HepG2 (cell line): ENCODE measurements around the gene TMEM170B. TPM values are rescaled to one million over a fixed set of nuclear protein-coding genes. Genes with fewer than 3 reads are reported as not detected.

Experiments
- ATAC-seq: fragments of 200-7000 bp; cut with Tn5 transposase; 3 replicates; pipeline ENCODE4 v1.9.1; 2020; ENCODE audit warnings: mild to moderate bottlenecking, moderate library complexity
- BruUV-seq: library from RNA; stranded (reverse); fragments of 400-500 nt; replicated peaks from 2 replicates; lab custom pipeline; 2021; lab: Mats Ljungman, UMichigan
- CTCF ChIA-PET: fragments of 300-600 bp; formaldehyde crosslinking; extraction: SDS; loops from one replicate; lab custom pipeline; 2021; ENCODE audit warnings: low total read pairs, inconsistent platforms, low intra/inter-chr PET ratio; lab: Yijun Ruan, JAX
- POLR2A ChIA-PET: fragments of 350-600 bp; sonication (Branson Sonifier 250); formaldehyde crosslinking; loops from one replicate; lab custom pipeline; 2020; ENCODE audit warnings: antibody characterized with exemption, inconsistent platforms; lab: Yijun Ruan, JAX
- DNase-seq: peaks from one replicate; pipeline ENCODE4 v3.0.0-alpha.2; 2015; ENCODE audit warnings: low spot score
- FAIRE-seq: peaks from 3 replicates; lab custom pipeline; 2011; peaks lifted over from hg19 to GRCh38; lab: Jason Lieb, UNC
- H2AFZ ChIP-seq: one replicate; pipeline ENCODE4 v1.6.1; 2011; ENCODE audit warnings: low read length, inconsistent platforms
- H3K27ac ChIP-seq: fragments of 300-600 bp; 3 replicates; pipeline ENCODE4 v1.8.0; 2011; ENCODE audit warnings: mixed run types, mild to moderate bottlenecking, mixed read lengths, low read length, inconsistent platforms; ENCODE audit not compliant: insufficient read depth; ENCODE audit errors: extremely low read length
- H3K27me3 ChIP-seq, 2 experiments: fragments of 200-600 bp in 1 of 2; 2 replicates in 1 of 2; 3 replicates in 1 of 2; pipeline versions ENCODE4 v1.6.0 to v1.8.0; 2011; ENCODE audit warnings: low read length in 2 of 2, mild to moderate bottlenecking in 2 of 2, moderate library complexity in 2 of 2, inconsistent platforms in 1 of 2; ENCODE audit not compliant: insufficient read depth in 2 of 2, control insufficient read depth in 1 of 2
- H3K36me3 ChIP-seq, 2 experiments: fragments of 200-600 bp in 1 of 2; replicated peaks in 1 of 2; 2 replicates in 1 of 2; 3 replicates in 1 of 2; pipeline versions ENCODE4 v1.5.1 to v1.8.0; 2011; ENCODE audit warnings: low read length in 2 of 2, inconsistent platforms in 1 of 2; ENCODE audit not compliant: insufficient read depth in 2 of 2, control insufficient read depth in 1 of 2
- H3K4me1 ChIP-seq: 2 replicates; pipeline ENCODE4 v1.5.1; 2012; ENCODE audit warnings: low read length, inconsistent platforms; ENCODE audit not compliant: insufficient read depth
- H3K4me2 ChIP-seq: 2 replicates; pipeline ENCODE4 v1.6.0; 2011; ENCODE audit warnings: low read depth, low read length, inconsistent platforms
- H3K4me3 ChIP-seq, 3 experiments: fragments of 200-600 bp in 1 of 3; sonication (generic), shearing (Covaris generic) in 1 of 3; replicated peaks in 1 of 3; 2 replicates each; pipeline ENCODE4 v1.5.1; 2011 to 2016; ENCODE audit warnings: low read length in 3 of 3, inconsistent platforms in 2 of 3, low read depth in 2 of 3, mild to moderate bottlenecking in 2 of 3, control low read depth in 1 of 3, mixed read lengths in 1 of 3; ENCODE audit not compliant: insufficient read depth in 1 of 3
- H3K79me2 ChIP-seq: one replicate; pipeline ENCODE4 v1.6.1; 2011; ENCODE audit warnings: low read length, inconsistent platforms; ENCODE audit not compliant: insufficient read depth
- H3K9ac ChIP-seq: 2 replicates; pipeline ENCODE4 v1.6.0; 2011; ENCODE audit warnings: mild to moderate bottlenecking, low read depth, low read length, inconsistent platforms; ENCODE audit not compliant: insufficient read depth
- H3K9me3 ChIP-seq: 2 replicates; pipeline ENCODE4 v1.5.1; 2012; ENCODE audit warnings: mild to moderate bottlenecking, low read length
- H4K20me1 ChIP-seq: 2 replicates; pipeline ENCODE4 v1.6.0; 2011; ENCODE audit warnings: inconsistent platforms, mild to moderate bottlenecking, low read length, moderate library complexity; ENCODE audit not compliant: insufficient read depth
- EHMT2 ChIP-seq: fragments of 200-600 bp; sonication (generic); IDR thresholded peaks from 2 replicates; pipeline ENCODE4 v1.7.0; 2017; ENCODE audit warnings: antibody characterized with exemption, low read depth, low read length, borderline replicate concordance
- ELF3 ChIP-seq: IDR thresholded peaks from 2 replicates; pipeline ENCODE4 v1.6.1; 2016; ENCODE audit warnings: missing genetic modification reagents, missing compliant biosample characterization
- FOXA3 ChIP-seq: IDR thresholded peaks from 2 replicates; pipeline ENCODE4 v1.6.1; 2016; ENCODE audit warnings: missing genetic modification reagents, missing compliant biosample characterization
- GATAD2A ChIP-seq: IDR thresholded peaks from 2 replicates; pipeline ENCODE4 v1.6.1; 2016
- GFI1 ChIP-seq: sonication (generic); formaldehyde crosslinking; IDR thresholded peaks from 2 replicates; pipeline ENCODE4 v1.5.0; 2020; ENCODE audit warnings: missing genetic modification reagents, mild to moderate bottlenecking, borderline replicate concordance
- ISL2 ChIP-seq: sonication (generic); formaldehyde crosslinking; IDR thresholded peaks from 2 replicates; pipeline ENCODE4 v1.5.0; 2020; ENCODE audit warnings: missing genetic modification reagents
- KAT8 ChIP-seq: IDR thresholded peaks from 2 replicates; pipeline ENCODE4 v1.6.1; 2016; ENCODE audit warnings: missing genetic modification reagents, missing compliant biosample characterization
- ZNF614 ChIP-seq: IDR thresholded peaks from 2 replicates; pipeline ENCODE4 v1.6.1; 2018; ENCODE audit warnings: missing biosample characterization, missing genetic modification reagents, inconsistent platforms, borderline replicate concordance
- WGBS: methylation state at CpG from one replicate; pipeline ENCODE4 v1.1.6; 2017; ENCODE audit warnings: low lambda C conversion rate; 5-methylcytosine and 5-hydroxymethylcytosine counted together
- in situ Hi-C: cut with HindIII; loops from 2 replicates; pipeline ENCODE4 v1.10.0; 2017; ENCODE audit warnings: low pct_unique_long_range_greater_than_20kb; ENCODE audit not compliant: extremely low pct_ligation_motif_present
- intact Hi-C: fragments of 100-400 bp; cut with micrococcal nuclease; formaldehyde crosslinking; loops from one replicate; pipeline ENCODE4 v1.10.0; 2022; ENCODE audit not compliant: unreplicated experiment
- polyA plus RNA-seq, 8 experiments: library from polyadenylated mRNA; depleted of rRNA in 3 of 8; stranded (reverse) in 7 of 8; unstranded in 1 of 8; fragments of >200 nt; fragmentation: Illumina TruSeq in 4 of 8; extraction: Trizol in 4 of 8; gene quantifications; 2 replicates each; pipeline versions ENCODE4 v1.2.1 to v1.2.3, GENCODE V29; 2011 to 2016; ENCODE audit warnings: low read depth in 4 of 8, missing spikeins in 1 of 8, mixed read lengths in 1 of 8; ENCODE audit not compliant: insufficient read depth in 1 of 8
- total RNA-seq, 5 experiments: library from RNA; depleted of rRNA; stranded (reverse); fragments of >200 nt; fragmentation: Illumina TruSeq; extraction: Trizol; gene quantifications; 2 replicates each; pipeline ENCODE4 v1.2.3, GENCODE V29; 2016; ENCODE audit warnings: low read depth in 1 of 5
- TF ChIP-seq, protein P1 (sequence below): IDR thresholded peaks from 2 replicates; pipeline ENCODE4 v1.6.1; 2012; ENCODE audit warnings: low read depth, low read length, improper control_type of control experiment
- TF ChIP-seq, protein P2 (sequence below): IDR thresholded peaks from 2 replicates; pipeline ENCODE4 v1.6.1; 2016; ENCODE audit warnings: missing genetic modification reagents, missing compliant biosample characterization
- TF ChIP-seq, protein P3 (sequence below): sonication (generic); formaldehyde crosslinking; IDR thresholded peaks from 2 replicates; pipeline ENCODE4 v1.4.0; 2020; ENCODE audit warnings: mild to moderate bottlenecking, low read depth, missing genetic modification reagents
- TF ChIP-seq, protein P4 (sequence below): sonication (generic); formaldehyde crosslinking; IDR thresholded peaks from 2 replicates; pipeline ENCODE4 v1.5.0; 2020; ENCODE audit warnings: mild to moderate bottlenecking, missing genetic modification reagents, borderline replicate concordance
- TF ChIP-seq, protein P5 (sequence below): sonication (generic); formaldehyde crosslinking; IDR thresholded peaks from 2 replicates; pipeline ENCODE4 v1.4.0; 2020; ENCODE audit warnings: mild to moderate bottlenecking, missing genetic modification reagents, borderline replicate concordance

TMEM170B gene
- total and polyA plus RNA-seq, 2 of the 13 experiments (the other 11 are each of a cell fraction or from before 2014, with no cell fraction given) = 3.3 to 9.4 TPM

DNA sequence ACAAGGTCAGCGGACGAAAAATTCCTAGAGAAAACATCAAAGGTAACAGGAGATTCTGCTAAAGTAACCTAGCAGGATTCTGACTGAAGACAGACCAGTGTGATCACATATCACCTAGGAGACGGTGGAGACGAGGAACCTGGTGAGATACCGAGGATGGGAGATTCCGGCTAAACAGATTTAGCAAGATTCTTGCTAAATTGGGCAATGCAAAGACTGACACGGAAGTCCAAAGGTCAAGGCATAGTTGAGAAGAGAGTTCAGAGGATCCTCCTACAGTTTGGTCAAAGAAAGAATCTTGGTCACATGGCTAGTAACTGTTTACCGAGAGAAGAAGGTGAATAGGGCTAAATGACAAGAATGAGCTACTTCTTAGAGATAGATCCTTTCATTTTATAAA is 61.1 kb downstream of the TMEM170B start:
- Histone ChIP-seq H4K20me1 (no peaks in the 10 kb centered on the region), H3K4me1 (peaks cover 19% of the 10 kb centered on the region), H3K4me3 (no peak overlapping the region), H3K27ac (no peak overlapping the region), H3K9ac (no peak overlapping the region), H3K36me3 (no peaks in the 10 kb centered on the region), H3K9me3 (no peaks in the 10 kb centered on the region), H3K27me3 (peaks cover 0 to 4% of the 10 kb centered on the region in 2 experiments; a peak in 2 of 5 replicates), H2AFZ (no peak overlapping the region), H3K79me2 (no peaks in the 10 kb centered on the region), H3K4me2 (peak overlapping the region; percentile 22)
- peak; percentile 69 for ATAC-seq
- ChIA-PET CTCF (no interaction called here), POLR2A (no interaction called here)
- no TSS peak for BruUV-seq
- 2% methylated on average over 8 of the region's 8 CpGs for WGBS
- peak; percentile 72 for DNase-seq
- FAIRE-seq = peak; percentile 70
- intact Hi-C loops = no loop called here
- in situ Hi-C loops = no loop called here
- TF ChIP-seq, protein P1, sequence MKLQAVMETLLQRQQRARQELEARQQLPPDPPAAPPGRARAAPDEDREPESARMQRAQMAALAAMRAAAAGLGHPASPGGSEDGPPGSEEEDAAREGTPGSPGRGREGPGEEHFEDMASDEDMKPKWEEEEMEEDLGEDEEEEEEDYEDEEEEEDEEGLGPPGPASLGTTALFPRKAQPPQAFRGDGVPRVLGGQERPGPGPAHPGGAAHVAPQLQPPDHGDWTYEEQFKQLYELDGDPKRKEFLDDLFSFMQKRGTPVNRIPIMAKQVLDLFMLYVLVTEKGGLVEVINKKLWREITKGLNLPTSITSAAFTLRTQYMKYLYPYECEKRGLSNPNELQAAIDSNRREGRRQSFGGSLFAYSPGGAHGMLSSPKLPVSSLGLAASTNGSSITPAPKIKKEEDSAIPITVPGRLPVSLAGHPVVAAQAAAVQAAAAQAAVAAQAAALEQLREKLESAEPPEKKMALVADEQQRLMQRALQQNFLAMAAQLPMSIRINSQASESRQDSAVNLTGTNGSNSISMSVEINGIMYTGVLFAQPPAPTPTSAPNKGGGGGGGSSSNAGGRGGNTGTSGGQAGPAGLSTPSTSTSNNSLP = no peak
- TF ChIP-seq, protein P2, sequence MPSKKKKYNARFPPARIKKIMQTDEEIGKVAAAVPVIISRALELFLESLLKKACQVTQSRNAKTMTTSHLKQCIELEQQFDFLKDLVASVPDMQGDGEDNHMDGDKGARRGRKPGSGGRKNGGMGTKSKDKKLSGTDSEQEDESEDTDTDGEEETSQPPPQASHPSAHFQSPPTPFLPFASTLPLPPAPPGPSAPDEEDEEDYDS (CRISPR knock-in tag) = no peak
- TF ChIP-seq, protein P3, sequence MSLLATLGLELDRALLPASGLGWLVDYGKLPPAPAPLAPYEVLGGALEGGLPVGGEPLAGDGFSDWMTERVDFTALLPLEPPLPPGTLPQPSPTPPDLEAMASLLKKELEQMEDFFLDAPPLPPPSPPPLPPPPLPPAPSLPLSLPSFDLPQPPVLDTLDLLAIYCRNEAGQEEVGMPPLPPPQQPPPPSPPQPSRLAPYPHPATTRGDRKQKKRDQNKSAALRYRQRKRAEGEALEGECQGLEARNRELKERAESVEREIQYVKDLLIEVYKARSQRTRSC (CRISPR knock-in tag) = no peak
- TF ChIP-seq ZNF614 = peak; percentile 58; the same call in 1 of the 2 replicates
- TF ChIP-seq, protein P4, sequence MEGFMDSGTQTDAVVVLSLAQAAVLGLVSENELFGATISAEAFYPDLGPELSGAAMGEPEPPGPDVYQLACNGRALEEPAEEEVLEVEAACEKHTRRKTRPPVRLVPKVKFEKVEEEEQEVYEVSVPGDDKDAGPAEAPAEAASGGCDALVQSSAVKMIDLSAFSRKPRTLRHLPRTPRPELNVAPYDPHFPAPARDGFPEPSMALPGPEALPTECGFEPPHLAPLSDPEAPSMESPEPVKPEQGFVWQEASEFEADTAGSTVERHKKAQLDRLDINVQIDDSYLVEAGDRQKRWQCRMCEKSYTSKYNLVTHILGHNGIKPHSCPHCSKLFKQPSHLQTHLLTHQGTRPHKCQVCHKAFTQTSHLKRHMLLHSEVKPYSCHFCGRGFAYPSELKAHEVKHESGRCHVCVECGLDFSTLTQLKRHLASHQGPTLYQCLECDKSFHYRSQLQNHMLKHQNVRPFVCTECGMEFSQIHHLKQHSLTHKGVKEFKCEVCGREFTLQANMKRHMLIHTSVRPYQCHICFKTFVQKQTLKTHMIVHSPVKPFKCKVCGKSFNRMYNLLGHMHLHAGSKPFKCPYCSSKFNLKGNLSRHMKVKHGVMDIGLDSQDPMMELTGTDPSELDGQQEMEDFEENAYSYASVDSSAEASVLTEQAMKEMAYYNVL (CRISPR knock-in tag) = peak; percentile 41; the same call in 1 of the 2 replicates
- TF ChIP-seq ELF3 = peak; percentile 60
- TF ChIP-seq FOXA3 (CRISPR knock-in tag) = peak; percentile 54; the same call in 1 of the 2 replicates
- TF ChIP-seq, protein P5, sequence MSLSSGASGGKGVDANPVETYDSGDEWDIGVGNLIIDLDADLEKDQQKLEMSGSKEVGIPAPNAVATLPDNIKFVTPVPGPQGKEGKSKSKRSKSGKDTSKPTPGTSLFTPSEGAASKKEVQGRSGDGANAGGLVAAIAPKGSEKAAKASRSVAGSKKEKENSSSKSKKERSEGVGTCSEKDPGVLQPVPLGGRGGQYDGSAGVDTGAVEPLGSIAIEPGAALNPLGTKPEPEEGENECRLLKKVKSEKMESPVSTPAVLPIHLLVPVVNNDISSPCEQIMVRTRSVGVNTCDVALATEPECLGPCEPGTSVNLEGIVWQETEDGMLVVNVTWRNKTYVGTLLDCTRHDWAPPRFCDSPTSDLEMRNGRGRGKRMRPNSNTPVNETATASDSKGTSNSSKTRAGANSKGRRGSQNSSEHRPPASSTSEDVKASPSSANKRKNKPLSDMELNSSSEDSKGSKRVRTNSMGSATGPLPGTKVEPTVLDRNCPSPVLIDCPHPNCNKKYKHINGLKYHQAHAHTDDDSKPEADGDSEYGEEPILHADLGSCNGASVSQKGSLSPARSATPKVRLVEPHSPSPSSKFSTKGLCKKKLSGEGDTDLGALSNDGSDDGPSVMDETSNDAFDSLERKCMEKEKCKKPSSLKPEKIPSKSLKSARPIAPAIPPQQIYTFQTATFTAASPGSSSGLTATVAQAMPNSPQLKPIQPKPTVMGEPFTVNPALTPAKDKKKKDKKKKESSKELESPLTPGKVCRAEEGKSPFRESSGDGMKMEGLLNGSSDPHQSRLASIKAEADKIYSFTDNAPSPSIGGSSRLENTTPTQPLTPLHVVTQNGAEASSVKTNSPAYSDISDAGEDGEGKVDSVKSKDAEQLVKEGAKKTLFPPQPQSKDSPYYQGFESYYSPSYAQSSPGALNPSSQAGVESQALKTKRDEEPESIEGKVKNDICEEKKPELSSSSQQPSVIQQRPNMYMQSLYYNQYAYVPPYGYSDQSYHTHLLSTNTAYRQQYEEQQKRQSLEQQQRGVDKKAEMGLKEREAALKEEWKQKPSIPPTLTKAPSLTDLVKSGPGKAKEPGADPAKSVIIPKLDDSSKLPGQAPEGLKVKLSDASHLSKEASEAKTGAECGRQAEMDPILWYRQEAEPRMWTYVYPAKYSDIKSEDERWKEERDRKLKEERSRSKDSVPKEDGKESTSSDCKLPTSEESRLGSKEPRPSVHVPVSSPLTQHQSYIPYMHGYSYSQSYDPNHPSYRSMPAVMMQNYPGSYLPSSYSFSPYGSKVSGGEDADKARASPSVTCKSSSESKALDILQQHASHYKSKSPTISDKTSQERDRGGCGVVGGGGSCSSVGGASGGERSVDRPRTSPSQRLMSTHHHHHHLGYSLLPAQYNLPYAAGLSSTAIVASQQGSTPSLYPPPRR = no peak
- TF ChIP-seq GATAD2A (CRISPR knock-in tag) = peak; percentile 92
- 0 out of 2 replicates have a peak, but pooled peaks have one; percentile 37 for TF ChIP-seq ISL2 (CRISPR knock-in tag)
- peak; percentile 43; the same call in 1 of the 2 replicates for TF ChIP-seq EHMT2
- 0 out of 2 replicates have a peak, but pooled peaks have one; percentile 40 for TF ChIP-seq GFI1 (CRISPR knock-in tag)
- TF ChIP-seq KAT8 (CRISPR knock-in tag) = 0 out of 2 replicates have a peak, but pooled peaks have one; percentile 40
